Myocyte (in vitro differentiated cells): ENCODE measurements around the gene POLDIP3. TPM values are rescaled to one million over a fixed set of nuclear protein-coding genes. Genes with fewer than 3 reads are reported as not detected.
A peak's percentile ranks its signal among the peaks of the same experiment; 100 is the strongest.
"Not testable (repeated sequence)": the region's sequence is repeated elsewhere in the genome, so short reads cannot be mapped to it uniquely, and the experiment has no call there.

Source experiments
- DNase-seq: peaks from one replicate; pipeline ENCODE4 v3.0.0-alpha.2; 2012; ENCODE audit warnings: low read depth
- total RNA-seq: library from RNA; depleted of rRNA; stranded (reverse); fragments of >200 nt; gene quantifications from 2 replicates; pipeline ENCODE4 v1.2.3, GENCODE V29; 2014

Gene POLDIP3
- total RNA-seq, 1 donor from 2014 or later: 26.2 TPM

GRCh38 chr22:42561856-42562255, 52.8 kb downstream of the POLDIP3 start:
- DNase-seq: no peak

GRCh38 chr22:42560781-42561180, 53.9 kb downstream of the POLDIP3 start:
- no peak for DNase-seq

GRCh38 chr22:42560381-42560780, 54.3 kb downstream of the POLDIP3 start:
- no peak for DNase-seq

DNA sequence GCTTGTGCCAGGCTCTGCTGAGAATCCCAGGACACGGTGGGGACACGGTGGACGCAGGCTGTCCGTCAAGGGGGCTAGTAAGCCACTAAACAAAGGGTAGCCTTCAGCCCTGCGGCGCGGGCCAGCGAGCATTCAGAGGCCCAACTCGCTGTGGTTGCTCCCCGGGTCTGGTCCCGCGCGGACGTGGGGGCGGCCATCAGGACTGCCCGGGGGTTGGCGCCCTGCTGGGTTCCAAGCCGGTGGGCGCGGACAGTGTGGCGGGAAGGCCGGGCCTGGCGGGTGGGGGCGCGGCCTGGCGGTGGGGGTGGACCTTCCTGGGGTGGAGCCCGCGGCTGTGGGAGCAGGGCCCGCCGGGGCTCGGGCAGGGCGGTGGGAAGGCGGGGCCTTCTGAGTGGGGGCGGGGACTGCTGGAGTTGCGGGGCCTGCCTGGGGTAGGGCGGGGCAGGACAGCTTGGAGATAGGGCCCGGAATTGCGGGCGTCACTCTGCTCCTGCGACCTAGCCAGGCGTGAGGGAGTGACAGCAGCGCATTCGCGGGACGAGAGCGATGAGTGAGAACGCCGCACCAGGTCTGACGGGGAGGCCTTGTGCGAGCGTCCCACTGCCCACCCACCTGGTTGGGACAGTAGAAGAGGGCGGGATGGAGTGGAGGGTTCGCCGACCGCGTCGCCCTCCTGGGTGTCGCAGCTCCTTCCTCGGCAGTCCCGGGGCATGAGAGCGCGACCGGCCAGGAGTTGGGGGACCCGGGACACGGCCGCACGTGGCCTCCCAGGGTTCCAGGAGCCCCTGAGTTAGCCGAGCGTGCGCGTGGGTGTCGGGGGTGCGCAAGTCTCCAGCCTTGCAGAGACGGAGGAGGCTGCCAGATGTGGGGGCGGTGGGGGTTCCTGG, 61.0 kb downstream of the POLDIP3 start, which contains the start of gene SERHL2:
TSS of gene SERHL2 (plus strand) at position 482 of the 887 bp plus-strand sequence. CDS start at position 547, 65 bp downstream.
- DNase-seq: peak; percentile 76

GRCh38 chr22:42552294-42552647, 62.4 kb downstream of the POLDIP3 start:
- DNase-seq: not testable (repeated sequence)

DNA sequence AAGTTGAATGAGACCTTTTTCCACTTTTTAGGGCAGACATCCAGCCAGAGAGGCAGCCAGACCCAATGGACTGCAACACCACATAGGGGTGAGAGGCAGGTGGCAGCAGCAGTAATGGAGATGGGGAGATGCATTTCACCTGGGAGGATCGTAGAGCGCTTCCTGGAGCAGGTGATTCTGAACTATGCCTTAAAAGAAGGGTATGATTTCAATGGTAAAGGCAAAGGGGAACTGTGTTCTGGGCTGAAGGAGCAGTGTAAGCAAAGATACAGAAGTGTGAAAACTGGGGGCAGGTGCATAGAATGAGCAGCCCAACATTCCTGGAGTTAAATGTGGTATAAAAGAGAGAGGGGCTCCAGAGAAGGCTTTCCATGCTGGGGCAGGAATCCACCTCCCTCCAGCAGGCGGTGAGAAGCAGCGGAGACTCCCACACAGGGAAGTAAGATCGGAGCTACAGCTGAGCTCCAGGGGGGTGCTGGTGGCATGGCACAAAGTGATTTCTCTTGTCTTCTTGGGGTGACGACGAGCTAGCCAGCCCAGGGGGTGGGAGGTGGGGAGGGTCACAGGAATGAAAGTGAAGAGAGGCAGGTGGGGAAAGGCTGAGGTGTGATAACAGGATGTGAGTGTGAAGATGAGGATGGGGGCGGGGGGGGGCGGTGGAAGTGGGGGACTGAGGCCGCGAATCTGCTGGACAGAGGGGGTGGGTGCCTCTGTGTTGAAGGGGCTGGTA, 65.2 kb downstream of the POLDIP3 start:
- DNase-seq: no peak

- DNase-seq: no peak
These were observed 65.9 kb downstream of the POLDIP3 start for GRCh38 chr22:42548597-42549330.

DNA sequence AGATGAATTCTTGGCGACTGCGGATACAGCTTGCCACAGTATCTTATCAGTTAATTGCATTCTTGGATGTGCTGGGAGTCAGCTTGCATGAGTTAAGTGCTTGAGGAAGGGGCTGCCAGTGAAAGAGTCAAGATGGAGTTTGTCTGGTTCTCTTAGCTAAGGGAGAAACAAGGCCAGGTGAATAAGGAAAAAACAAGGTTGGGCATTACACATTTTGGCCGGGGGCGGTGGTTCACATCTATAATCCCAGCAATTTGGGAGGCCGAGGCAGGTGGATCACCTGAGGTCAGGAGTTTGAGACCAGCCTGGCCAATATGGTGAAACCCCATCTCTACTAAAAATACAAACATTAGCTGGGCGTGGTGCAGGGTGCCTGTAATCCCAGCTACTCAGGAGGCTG, 66.6 kb downstream of the POLDIP3 start:
- not testable (repeated sequence) for DNase-seq

- DNase-seq: no peak
These were observed 67.1 kb downstream of the POLDIP3 start for GRCh38 chr22:42547562-42547961.

DNA sequence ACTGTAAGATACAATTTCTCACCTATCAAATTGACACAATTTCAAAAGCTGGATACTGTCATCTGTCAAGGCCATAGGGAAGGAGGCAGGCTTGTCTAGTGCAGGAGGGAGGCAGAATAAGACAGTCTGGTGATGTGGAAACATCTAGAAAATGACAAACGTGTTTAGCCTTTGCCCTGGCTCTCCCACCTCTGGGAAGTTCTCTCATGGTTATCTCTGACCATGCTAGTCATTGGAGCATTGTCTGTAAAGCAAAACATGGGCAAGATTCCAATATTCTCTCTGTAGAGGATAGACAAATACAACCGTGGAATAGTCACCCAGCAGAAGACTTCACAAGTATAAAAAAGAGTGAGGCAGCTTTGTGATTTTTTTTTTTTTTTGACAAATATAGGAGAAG, 70.0 kb downstream of the POLDIP3 start:
- no peak for DNase-seq

GRCh38 chr22:42539236-42539771, 75.4 kb downstream of the POLDIP3 start:
- peak; percentile 33 for DNase-seq

- peak; percentile 32 for DNase-seq
These were observed 77.4 kb downstream of the POLDIP3 start for GRCh38 chr22:42537199-42537831.

DNA sequence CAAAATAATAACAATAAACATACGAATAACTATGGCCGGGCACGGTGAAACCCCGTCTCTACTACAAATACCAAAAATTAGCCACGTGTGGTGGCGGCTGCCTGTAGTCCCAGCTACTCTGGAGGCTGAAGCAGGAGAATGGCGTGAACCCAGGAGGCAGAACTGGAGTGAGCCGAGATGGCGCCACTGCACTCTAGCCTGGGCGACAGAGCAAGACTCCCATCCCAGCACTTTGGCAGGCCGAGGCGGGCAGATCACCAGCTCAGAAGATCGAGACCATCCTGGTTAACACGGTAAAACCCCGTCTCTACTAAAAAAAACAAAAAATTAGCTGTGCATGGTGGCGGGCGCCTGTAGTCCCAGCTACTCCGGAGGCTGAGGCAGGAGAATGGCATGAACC, 78.0 kb downstream of the POLDIP3 start:
- not testable (repeated sequence) for DNase-seq

GRCh38 chr22:42536166-42536565, 78.5 kb downstream of the POLDIP3 start:
- no peak for DNase-seq

DNA sequence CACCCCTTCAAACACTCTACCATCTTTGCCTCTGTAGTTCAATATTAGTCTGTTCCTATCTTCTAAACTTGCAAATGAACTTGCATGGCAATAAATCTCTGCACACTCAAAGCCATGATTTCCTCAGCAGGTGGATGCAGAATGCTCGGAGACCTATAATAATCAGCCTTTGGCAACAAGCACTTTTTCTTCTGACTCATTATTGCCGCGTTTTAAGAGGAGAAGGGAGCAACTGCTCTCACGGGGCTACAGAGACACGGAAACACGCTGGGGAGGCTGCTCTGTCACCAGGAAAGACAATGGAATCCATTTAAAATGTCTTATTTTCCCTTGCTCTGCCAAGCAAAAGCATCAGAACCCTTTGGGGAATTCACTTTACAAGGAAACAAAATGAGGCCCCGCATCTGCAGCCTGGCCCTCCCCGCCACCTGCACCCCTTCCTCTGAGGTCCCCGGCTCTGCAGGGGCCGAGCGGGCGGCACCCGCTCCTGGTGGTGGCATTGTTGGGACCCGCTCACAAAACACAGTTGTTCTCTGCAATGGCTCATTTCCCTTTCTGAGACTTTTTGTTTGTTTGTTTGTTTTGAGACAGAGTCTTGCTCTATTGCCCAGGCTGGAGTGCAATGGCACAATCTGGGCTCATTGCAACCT, 79.5 kb downstream of the POLDIP3 start:
- not testable (repeated sequence) for DNase-seq

Other genes starting within 250 kb of the POLDIP3 start
- not detected in 2 replicates for gene NFAM1, start 182.5 kb downstream of the POLDIP3 start, total RNA-seq
- 16.7 and 17.7 TPM in 2 replicates for gene RRP7A, start 95.1 kb downstream of the POLDIP3 start, total RNA-seq
- gene SERHL2, start 60.9 kb downstream of the POLDIP3 start, total RNA-seq: 1.6 and 2.8 TPM in 2 replicates
- gene ATP5MGL, start 25.7 kb upstream of the POLDIP3 start, total RNA-seq: not detected in 2 replicates
- gene CYB5R3, start 34.5 kb upstream of the POLDIP3 start, total RNA-seq: 213 and 237 TPM in 2 replicates
- gene A4GALT, start 106.0 kb upstream of the POLDIP3 start, total RNA-seq: 21.6 and 23.3 TPM in 2 replicates
- 62.0 and 78.2 TPM in 2 replicates for gene ARFGAP3, start 242.4 kb upstream of the POLDIP3 start, total RNA-seq